A673 (cell line): Measurements from ENCODE around the gene SLC16A3. TPM values are rescaled to one million over a fixed set of nuclear protein-coding genes. Genes with fewer than 3 reads are reported as not detected.

Experiments
- BruUV-seq: library from RNA; stranded (reverse); fragments of 400-500 nt; replicated peaks from 2 replicates; lab custom pipeline; 2021; lab: Mats Ljungman, UMichigan
- CTCF ChIA-PET: fragments of 300-600 bp; sonication (Branson Sonifier 250); formaldehyde crosslinking; loops from one replicate; lab custom pipeline; 2022; ENCODE audit warnings: antibody characterized with exemption; lab: Charles Lee
- POLR2A ChIA-PET: fragments of 300-600 bp; sonication (Branson Sonifier 250); formaldehyde crosslinking; loops from one replicate; lab custom pipeline; 2022; ENCODE audit warnings: antibody characterized with exemption; ENCODE audit not compliant: low non-redundant PET; lab: Charles Lee
- DNase-seq: peaks from one replicate; pipeline ENCODE4 v3.0.0-alpha.2; 2015; ENCODE audit warnings: low spot score
- H3K27ac ChIP-seq: fragments of 200-600 bp; sonication (generic); 2 replicates; pipeline ENCODE4 v1.5.1; 2016; ENCODE audit warnings: mixed run types, low read depth, mild to moderate bottlenecking, mixed read lengths, antibody characterized with exemption, low read length; ENCODE audit not compliant: poor library complexity, severe bottlenecking
- H3K27me3 ChIP-seq: fragments of 200-600 bp; sonication (generic); replicated peaks from 2 replicates; pipeline ENCODE4 v1.6.1; 2017; ENCODE audit warnings: mixed run types, low read depth, mild to moderate bottlenecking, mixed read lengths, antibody characterized with exemption, low read length; ENCODE audit not compliant: insufficient read depth, poor library complexity
- H3K36me3 ChIP-seq: fragments of 200-600 bp; sonication (generic); 2 replicates; pipeline ENCODE4 v1.6.1; 2016; ENCODE audit warnings: mixed run types, mild to moderate bottlenecking, mixed read lengths, antibody characterized with exemption, low read length; ENCODE audit not compliant: insufficient read depth, poor library complexity, severe bottlenecking
- H3K4me1 ChIP-seq: fragments of 200-600 bp; sonication (generic); 2 replicates; pipeline ENCODE4 v1.6.1; 2017; ENCODE audit warnings: mixed run types, mild to moderate bottlenecking, mixed read lengths, antibody characterized with exemption, low read length; ENCODE audit not compliant: insufficient read depth, poor library complexity, severe bottlenecking
- H3K4me3 ChIP-seq: fragments of 200-600 bp; sonication (generic); 2 replicates; pipeline ENCODE4 v1.5.1; 2016; ENCODE audit warnings: low read depth, mixed run types, mild to moderate bottlenecking, mixed read lengths, low read length; ENCODE audit not compliant: poor library complexity, severe bottlenecking
- H3K9me3 ChIP-seq: fragments of 200-600 bp; sonication (generic); 2 replicates; pipeline ENCODE4 v1.6.1; 2016; ENCODE audit warnings: mixed run types, low read depth, mild to moderate bottlenecking, mixed read lengths, antibody characterized with exemption, low read length; ENCODE audit not compliant: poor library complexity, severe bottlenecking
- CTCF ChIP-seq: fragments of 300-800, 200-600 bp; sonication (generic); conservative IDR thresholded peaks from 2 replicates; pipeline ENCODE4 v1.5.1; 2017; ENCODE audit warnings: low read depth, mild to moderate bottlenecking, antibody characterized with exemption, low read length, moderate library complexity, mixed read lengths
- EZH2 ChIP-seq: fragments of 200-600 bp; sonication (generic); IDR thresholded peaks from 2 replicates; pipeline ENCODE4 v1.6.1; 2017; ENCODE audit warnings: borderline replicate concordance, low read depth, mild to moderate bottlenecking, mixed read lengths, antibody characterized with exemption, low read length; ENCODE audit not compliant: poor library complexity, severe bottlenecking
- intact Hi-C: fragments of 100-400 bp; cut with micrococcal nuclease; formaldehyde crosslinking; loops from one replicate; pipeline ENCODE4 v1.10.0; 2022; ENCODE audit not compliant: unreplicated experiment
- total RNA-seq: library from RNA; stranded (reverse); gene quantifications from 2 replicates; pipeline ENCODE4 v1.2.3, GENCODE V29; 2021

The SLC16A3 gene
- total RNA-seq, 1 experiment from 2014 or later, result 0.97 TPM

GRCh38 chr17:82271401-82271800, 42.6 kb downstream of the SLC16A3 start:
- Histone ChIP-seq H3K9me3 (no peaks in the 10 kb centered on the region), H3K36me3 (peaks cover 46% of the 10 kb centered on the region), H3K27ac (no peak overlapping the region), H3K4me1 (peaks cover 10% of the 10 kb centered on the region), H3K4me3 (no peak overlapping the region), H3K27me3 (no peaks in the 10 kb centered on the region)
- intact Hi-C loops, result no loop called here
- TF ChIP-seq EZH2 (no peak), CTCF (no peak)
- ChIA-PET CTCF (no interaction called here), POLR2A (interaction anchor here (0.7 kb wide), 1 partner anchor 96 kb away, joined by 4 read pairs; no protein-coding TSS in a partner anchor)
- BruUV-seq, result TSS peak; percentile 18
- DNase-seq, result no peak

GRCh38 chr17:82272495-82273326, 43.9 kb downstream of the SLC16A3 start:
- Histone ChIP-seq H3K4me1 (peaks cover 10% of the 10 kb centered on the region), H3K4me3 (peak overlapping the region; percentile 99), H3K27me3 (no peaks in the 10 kb centered on the region), H3K36me3 (peaks cover 37% of the 10 kb centered on the region), H3K9me3 (no peaks in the 10 kb centered on the region), H3K27ac (peak overlapping the region; percentile 99)
- ChIA-PET CTCF (no interaction called here), POLR2A (interaction anchor here (0.6 kb wide), 1 partner anchor 79 kb away, joined by 5 read pairs; no protein-coding TSS in a partner anchor)
- intact Hi-C loops, result no loop called here
- DNase-seq, result no peak
- BruUV-seq, result no TSS peak
- no peak for TF ChIP-seq EZH2
- TF ChIP-seq CTCF, result no peak

DNA sequence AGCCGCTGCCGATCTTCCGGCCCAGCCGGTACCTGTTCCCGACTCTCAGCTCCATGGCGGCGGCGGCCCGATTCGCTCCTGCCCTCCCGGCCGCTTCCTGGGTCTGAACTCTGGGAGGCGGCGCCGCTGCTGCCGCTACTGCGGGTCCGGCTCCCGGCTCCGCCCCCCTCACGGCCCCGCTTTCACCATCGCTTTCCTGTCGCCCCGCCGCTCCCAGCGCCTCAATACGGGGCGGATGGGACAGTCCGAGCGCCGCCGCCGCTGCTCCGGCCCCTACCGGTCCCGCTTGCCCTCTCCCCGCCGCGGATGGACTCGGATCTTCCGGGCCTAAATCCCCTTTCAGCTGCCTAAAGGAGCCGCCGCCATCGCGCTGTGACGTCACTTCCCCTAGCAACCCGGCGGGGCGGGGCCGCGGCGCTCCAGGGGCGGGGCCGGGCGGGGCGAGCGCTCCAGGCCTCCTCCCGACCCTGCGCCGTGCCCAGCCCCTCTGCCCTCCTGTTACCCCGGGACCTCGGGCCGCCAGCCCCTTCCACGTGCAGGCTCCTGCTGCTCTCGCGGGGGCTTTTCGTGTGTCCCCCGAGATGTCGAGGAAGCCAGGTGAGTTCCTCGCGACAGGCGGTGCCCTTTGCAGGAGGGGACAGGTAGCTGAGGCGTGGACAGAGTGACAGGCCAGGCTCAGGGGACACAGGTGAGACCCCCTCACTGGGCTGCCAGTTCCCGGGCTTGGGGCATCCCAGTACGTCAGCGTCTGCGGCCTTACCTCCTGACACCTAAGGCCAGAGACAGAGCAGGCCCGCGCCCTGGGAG, 44.7 kb downstream of the SLC16A3 start, which contains the start of gene CSNK1D:
Gene CSNK1D, minus strand, starts transcription at position 374 of the 807 bp plus-strand sequence. Its CDS starts 319 bp downstream, at position 55.
- H3K27me3 ChIP-seq, result no peaks in the 10 kb centered on the region
- peak within 1 kb of the TSS; percentile 99 for H3K27ac ChIP-seq
- intact Hi-C loops, result no loop called here
- H3K4me1 ChIP-seq, result peaks cover 10% of the 10 kb centered on the region
- peaks cover 33% of the 10 kb centered on the region for H3K36me3 ChIP-seq
- peak within 1 kb of the TSS; percentile 99 for H3K4me3 ChIP-seq
- H3K9me3 ChIP-seq, result no peaks in the 10 kb centered on the region
- no peak for TF ChIP-seq CTCF
- no peak for TF ChIP-seq EZH2
- CTCF ChIA-PET, result no interaction called here
- no TSS peak for BruUV-seq
- DNase-seq, result peak; percentile 90
- POLR2A ChIA-PET, result interaction anchor here (0.5 to 0.6 kb wide), 2 partner anchors 11 to 78 kb away, joined by 5 to 6 read pairs; no protein-coding TSS in a partner anchor
